Measurements from ENCODE around the gene ALDH1A1. TPM values are rescaled to one million over a fixed set of nuclear protein-coding genes. Genes with fewer than 3 reads are reported as not detected.

The ALDH1A1 gene
- total RNA-seq, 1 experiment from 2014 or later = 8.8 TPM

- no peak overlapping the region for H3K27ac ChIP-seq (ENCODE audit: low read depth, low read length, poor library complexity, severe bottlenecking)
- no peaks in the 10 kb centered on the region for H3K9me3 ChIP-seq (ENCODE audit: low read depth, low read length, poor library complexity, severe bottlenecking)
- H3K4me3 ChIP-seq (ENCODE audit: low read depth, low read length, poor library complexity, severe bottlenecking) = no peak overlapping the region
- no peak for DNase-seq (ENCODE audit: low spot score)
- BruUV-seq (replicated peaks) = no TSS peak
- CTCF ChIA-PET = no interaction called here
- POLR2A ChIA-PET (ENCODE audit: low non-redundant PET) = no interaction called here
- H3K27me3 ChIP-seq (replicated peaks; ENCODE audit: insufficient read depth, low read depth, low read length, poor library complexity) = no peaks in the 10 kb centered on the region
- intact Hi-C loops (cut with micrococcal nuclease; ENCODE audit: unreplicated experiment) = no loop called here
- TF ChIP-seq CTCF (conservative IDR thresholded peaks at IDR 0.05; ENCODE audit: low read depth, low read length) (no peak), EZH2 (IDR thresholded peaks at IDR 0.05; ENCODE audit: borderline replicate concordance, low read depth, low read length, poor library complexity, severe bottlenecking) (no peak)
- no peaks in the 10 kb centered on the region for H3K4me1 ChIP-seq (ENCODE audit: insufficient read depth, low read length, poor library complexity, severe bottlenecking)
- no peaks in the 10 kb centered on the region for H3K36me3 ChIP-seq (ENCODE audit: insufficient read depth, low read length, poor library complexity, severe bottlenecking)
Observed at GRCh38 chr9:72935595-72935994, 17.3 kb downstream of the ALDH1A1 start.

GRCh38 chr9:72933730-72934665, 18.9 kb downstream of the ALDH1A1 start:
- H3K36me3 ChIP-seq (ENCODE audit: insufficient read depth, low read length, poor library complexity, severe bottlenecking) = no peaks in the 10 kb centered on the region
- ChIA-PET POLR2A (ENCODE audit: low non-redundant PET) (no interaction called here), CTCF (no interaction called here)
- TF ChIP-seq EZH2 (IDR thresholded peaks at IDR 0.05; ENCODE audit: borderline replicate concordance, low read depth, low read length, poor library complexity, severe bottlenecking) = no peak
- no peak for TF ChIP-seq CTCF (conservative IDR thresholded peaks at IDR 0.05; ENCODE audit: low read depth, low read length)
- no peak for DNase-seq (ENCODE audit: low spot score)
- H3K9me3 ChIP-seq (ENCODE audit: low read depth, low read length, poor library complexity, severe bottlenecking) = no peaks in the 10 kb centered on the region
- no peak overlapping the region for H3K27ac ChIP-seq (ENCODE audit: low read depth, low read length, poor library complexity, severe bottlenecking)
- BruUV-seq (replicated peaks) = no TSS peak
- H3K4me3 ChIP-seq (ENCODE audit: low read depth, low read length, poor library complexity, severe bottlenecking) = no peak overlapping the region
- intact Hi-C loops (cut with micrococcal nuclease; ENCODE audit: unreplicated experiment) = no loop called here
- no peaks in the 10 kb centered on the region for H3K4me1 ChIP-seq (ENCODE audit: insufficient read depth, low read length, poor library complexity, severe bottlenecking)
- no peaks in the 10 kb centered on the region for H3K27me3 ChIP-seq (replicated peaks; ENCODE audit: insufficient read depth, low read depth, low read length, poor library complexity)

GRCh38 chr9:72932619-72933018, 20.2 kb downstream of the ALDH1A1 start:
- H3K4me1 ChIP-seq (ENCODE audit: insufficient read depth, low read length, poor library complexity, severe bottlenecking) = no peaks in the 10 kb centered on the region
- no peak overlapping the region for H3K4me3 ChIP-seq (ENCODE audit: low read depth, low read length, poor library complexity, severe bottlenecking)
- POLR2A ChIA-PET (ENCODE audit: low non-redundant PET) = no interaction called here
- TF ChIP-seq CTCF (conservative IDR thresholded peaks at IDR 0.05; ENCODE audit: low read depth, low read length) (no peak), EZH2 (IDR thresholded peaks at IDR 0.05; ENCODE audit: borderline replicate concordance, low read depth, low read length, poor library complexity, severe bottlenecking) (no peak)
- H3K27me3 ChIP-seq (replicated peaks; ENCODE audit: insufficient read depth, low read depth, low read length, poor library complexity) = no peaks in the 10 kb centered on the region
- H3K36me3 ChIP-seq (ENCODE audit: insufficient read depth, low read length, poor library complexity, severe bottlenecking) = no peaks in the 10 kb centered on the region
- intact Hi-C loops (cut with micrococcal nuclease; ENCODE audit: unreplicated experiment) = no loop called here
- H3K9me3 ChIP-seq (ENCODE audit: low read depth, low read length, poor library complexity, severe bottlenecking) = no peaks in the 10 kb centered on the region
- BruUV-seq (replicated peaks) = no TSS peak
- CTCF ChIA-PET = no interaction called here
- DNase-seq (ENCODE audit: low spot score) = no peak
- H3K27ac ChIP-seq (ENCODE audit: low read depth, low read length, poor library complexity, severe bottlenecking) = no peak overlapping the region
